Transverse colon (tissue), 4 donors: Measurements from ENCODE around the gene MYO7B. TPM values are rescaled to one million over a fixed set of nuclear protein-coding genes. Genes with fewer than 3 reads are reported as not detected.

Experiments
- DNase-seq: peaks from one replicate; pipeline ENCODE4 v3.0.0-alpha.2; 2019
- H3K27ac ChIP-seq, 4 donors: fragments of 200-600 bp; sonication (generic); 2 replicates each; pipeline ENCODE4 v1.5.1; 2016 to 2018; ENCODE audit warnings: inconsistent platforms in 4 of 4
- H3K27me3 ChIP-seq: fragments of 200-600 bp; sonication (generic); 2 replicates; pipeline ENCODE4 v1.5.1; 2017; ENCODE audit warnings: inconsistent platforms
- H3K36me3 ChIP-seq, 4 donors: fragments of 200-600 bp; sonication (generic); 2 replicates each; pipeline ENCODE4 v1.5.1; 2017 to 2019; ENCODE audit warnings: inconsistent platforms in 4 of 4
- H3K4me1 ChIP-seq, 4 donors: fragments of 200-600 bp; sonication (generic); 2 replicates each; pipeline ENCODE4 v1.5.1; 2017 to 2020; ENCODE audit warnings: inconsistent platforms in 4 of 4
- H3K4me3 ChIP-seq, 4 donors: fragments of 200-600 bp; sonication (generic); 1 replicate in 1 of 4; 2 replicates in 3 of 4; pipeline versions ENCODE4 v1.5.1 to v1.6.1; 2017 to 2019; ENCODE audit warnings: inconsistent platforms in 4 of 4
- H3K9me3 ChIP-seq, 2 donors: fragments of 200-600 bp; sonication (generic); 2 replicates each; pipeline ENCODE4 v1.5.1; 2017 to 2019; ENCODE audit warnings: inconsistent platforms in 2 of 2
- CTCF ChIP-seq, 5 experiments: fragments of 200-600 bp in 3 of 5; fragments of 450-650 bp in 2 of 5; sonication (generic) in 3 of 5; IDR thresholded peaks; 1 replicate in 2 of 5; 2 replicates in 3 of 5; pipeline ENCODE4 v1.5.1; 2016 to 2017; ENCODE audit warnings: antibody characterized with exemption in 5 of 5, inconsistent platforms in 3 of 5, mild to moderate bottlenecking in 2 of 5, moderate library complexity in 1 of 5
- EP300 ChIP-seq: sonication (generic); formaldehyde crosslinking; IDR thresholded peaks from one replicate; pipeline ENCODE4 v1.6.1; 2017; ENCODE audit warnings: antibody characterized with exemption, low read depth
- POLR2A ChIP-seq: fragments of 450-650 bp; IDR thresholded peaks from one replicate; pipeline ENCODE4 v1.6.1; 2016; ENCODE audit warnings: antibody characterized with exemption, mild to moderate bottlenecking, moderate library complexity
- POLR2AphosphoS5 ChIP-seq, 3 donors: sonication (generic); formaldehyde crosslinking; IDR thresholded peaks; one replicate each; pipeline ENCODE4 v1.6.1; 2016; ENCODE audit warnings: antibody characterized with exemption in 3 of 3
- WGBS, 2 donors: methylation state at CpG; one replicate each; pipeline ENCODE4 v1.1.5; 2018; ENCODE audit warnings: low coverage in 1 of 2; 5-methylcytosine and 5-hydroxymethylcytosine counted together
- in situ Hi-C, 4 donors: fragments of 200-750 bp; cut with MboI; loops; one replicate each; pipeline versions ENCODE4 v1.15.0 to v1.15.1; 2017; ENCODE audit warnings: low sequenced_read_pairs in 3 of 4, low pct_ligation_motif_present in 1 of 4, low pct_unique_long_range_greater_than_20kb in 1 of 4
- intact Hi-C: fragments of 100-400 bp; cut with DNase I; formaldehyde crosslinking; loops from one replicate; pipeline ENCODE4 v1.15.1; 2023; ENCODE audit warnings: low total_unique reads
- total RNA-seq, 4 donors: library from RNA; depleted of rRNA; stranded (reverse); fragments of >200 nt; gene quantifications; one replicate each; pipeline ENCODE4 v1.1.0, GENCODE V29; 2016

MYO7B gene
- total RNA-seq, 4 donors from 2014 or later: 242 to 637 (median 280) TPM

GRCh38 chr2:127506510-127506909 lies 29.0 kb upstream of the MYO7B start:
- Histone ChIP-seq H3K4me1 (peaks cover 15 to 51% (median 23%) of the 10 kb centered on the region in 4 donors), H3K9me3 (no peaks in the 10 kb centered on the region), H3K27ac (peak overlapping the region in 1 of 4 donors; percentile 15), H3K4me3 (no peak overlapping the region), H3K36me3 (peaks cover 0 to 41% (median 20%) of the 10 kb centered on the region in 4 donors), H3K27me3 (no peaks in the 10 kb centered on the region)
- WGBS, 2 donors: 86 to 90% methylated on average over 1 of the region's 1 CpG
- no peak for DNase-seq
- intact Hi-C loops (no loop called here), in situ Hi-C loops (no loop called here)
- TF ChIP-seq POLR2AphosphoS5 (IDR thresholded peaks at IDR 0.05): no peak
- no peak for TF ChIP-seq CTCF (IDR thresholded peaks at IDR 0.05)
- TF ChIP-seq POLR2A: no peak
- no peak for TF ChIP-seq EP300

GRCh38 chr2:127508023-127508630 lies 27.4 kb upstream of the MYO7B start:
- Histone ChIP-seq H3K27me3 (no peaks in the 10 kb centered on the region), H3K4me3 (no peak overlapping the region), H3K36me3 (peaks cover 0 to 28% (median 12%) of the 10 kb centered on the region in 4 donors), H3K9me3 (no peaks in the 10 kb centered on the region), H3K4me1 (peaks cover 15 to 55% (median 23%) of the 10 kb centered on the region in 4 donors), H3K27ac (peak overlapping the region; percentile 60 to 74 (median 68))
- in situ Hi-C loops (no loop called here), intact Hi-C loops (no loop called here)
- 76 to 82% methylated on average over 3 to 4 of the region's 4 CpGs for WGBS, 2 donors
- TF ChIP-seq CTCF (IDR thresholded peaks at IDR 0.05) (no peak), POLR2A (no peak), POLR2AphosphoS5 (IDR thresholded peaks at IDR 0.05) (no peak), EP300 (no peak)
- no peak for DNase-seq

DNA sequence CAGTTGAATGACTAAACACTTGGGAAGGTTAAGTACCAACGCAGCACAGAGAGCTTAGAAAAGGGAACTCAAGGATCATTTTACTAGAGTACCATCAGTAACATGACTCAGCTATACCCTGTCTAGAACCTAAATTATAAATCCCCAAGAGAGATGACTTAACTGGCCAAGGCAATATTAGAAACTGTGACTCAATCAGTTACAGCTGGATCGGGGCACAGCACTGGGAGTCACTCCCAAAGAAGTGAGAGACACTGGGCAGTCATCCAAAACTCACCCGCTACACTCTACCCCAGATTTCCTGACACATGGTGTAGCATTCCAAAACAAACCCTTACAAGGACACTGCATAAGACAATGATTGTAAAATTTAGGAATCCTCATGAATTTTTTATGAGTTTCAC lies 26.9 kb upstream of the MYO7B start:
- Histone ChIP-seq H3K4me3 (no peak overlapping the region), H3K9me3 (no peaks in the 10 kb centered on the region), H3K27me3 (no peaks in the 10 kb centered on the region), H3K4me1 (peaks cover 15 to 57% (median 23%) of the 10 kb centered on the region in 4 donors), H3K36me3 (peaks cover 0 to 23% (median 10%) of the 10 kb centered on the region in 4 donors), H3K27ac (peak overlapping the region; percentile 60 to 74 (median 68))
- peak; percentile 62 for DNase-seq
- intact Hi-C loops: no loop called here
- 0 to 14% methylated on average over 2 to 3 of the region's 3 CpGs for WGBS, 2 donors
- TF ChIP-seq POLR2A (no peak), EP300 (no peak), POLR2AphosphoS5 (IDR thresholded peaks at IDR 0.05) (peak; percentile 12 to 55 (median 46))
- in situ Hi-C loops: no loop called here

DNA sequence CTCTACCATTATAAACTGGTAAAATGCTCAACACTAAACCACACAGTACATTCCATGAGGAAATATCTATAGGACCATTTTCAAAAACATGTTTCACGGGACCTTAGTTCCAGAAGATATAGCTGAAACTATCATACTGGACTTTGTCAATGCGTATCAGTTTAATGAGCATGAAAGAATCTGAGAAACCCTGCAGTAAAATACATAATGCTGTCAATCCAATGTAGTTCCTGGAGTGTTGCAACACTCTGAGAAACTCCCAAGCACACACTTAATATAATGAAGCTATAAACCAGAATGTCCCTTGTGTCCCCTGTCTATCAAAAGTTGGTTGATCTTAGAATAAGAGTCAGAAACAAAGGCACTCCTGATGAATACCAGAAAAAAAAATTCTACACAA lies 25.4 kb upstream of the MYO7B start:
- TF ChIP-seq POLR2AphosphoS5 (IDR thresholded peaks at IDR 0.05): peak in 1 of 3 donors; percentile 8
- TF ChIP-seq CTCF (IDR thresholded peaks at IDR 0.05): no peak
- no peak for TF ChIP-seq POLR2A
- in situ Hi-C loops (no loop called here), intact Hi-C loops (no loop called here)
- Histone ChIP-seq H3K27me3 (no peaks in the 10 kb centered on the region), H3K9me3 (no peaks in the 10 kb centered on the region), H3K4me1 (peaks cover 15 to 59% (median 24%) of the 10 kb centered on the region in 4 donors), H3K4me3 (no peak overlapping the region), H3K27ac (peak overlapping the region; percentile 65 to 74 (median 68)), H3K36me3 (peaks cover 0 to 8% (median 2%) of the 10 kb centered on the region in 4 donors)
- 63 to 67% methylated on average over 2 of the region's 2 CpGs for WGBS, 2 donors
- DNase-seq: no peak
